Measurements from ENCODE around the gene FBLN2. TPM values are rescaled to one million over a fixed set of nuclear protein-coding genes. Genes with fewer than 3 reads are reported as not detected.

FBLN2 gene
- total and polyA plus RNA-seq, 2 of the 13 experiments (the other 11 are each of a cell fraction or from before 2014, with no cell fraction given) = not detected

- DNase-seq (ENCODE audit: low spot score) (no peak), FAIRE-seq (no peak), ATAC-seq (no peak)
- H3K9me3 ChIP-seq (ENCODE audit: low read length) = no peaks in the 10 kb centered on the region
- H2AFZ ChIP-seq (ENCODE audit: low read length) = no peak overlapping the region
- H3K4me3 ChIP-seq (replicated peaks in 1 of 3; ENCODE audit: insufficient read depth in 1 of 3, low read depth in 2 of 3, low read length in 3 of 3) = no peak overlapping the region
- no peaks in the 10 kb centered on the region for H3K4me1 ChIP-seq (ENCODE audit: insufficient read depth, low read length)
- in situ Hi-C loops (cut with HindIII; ENCODE audit: extremely low pct_ligation_motif_present, low pct_unique_long_range_greater_than_20kb) = no loop called here
- peaks cover 3% of the 10 kb centered on the region; the same call in 1 of the 2 replicates for H4K20me1 ChIP-seq (ENCODE audit: insufficient read depth, low read length)
- TF ChIP-seq ZNF253 (CRISPR knock-in tag; IDR thresholded peaks at IDR 0.05; ENCODE audit: borderline replicate concordance) (no peak), HNRNPH1 (optimal IDR thresholded peaks at IDR 0.05; ENCODE audit: low read depth, low read length) (no peak), SKI (IDR thresholded peaks at IDR 0.05; ENCODE audit: partially characterized antibody) (no peak), RERE (CRISPR knock-in tag; IDR thresholded peaks at IDR 0.05; ENCODE audit: low read depth) (no peak), ZNF414 (CRISPR knock-in tag; IDR thresholded peaks at IDR 0.05) (no peak), E2F2 (CRISPR knock-in tag; IDR thresholded peaks at IDR 0.05; ENCODE audit: borderline replicate concordance) (no peak), MIER3 (CRISPR knock-in tag; IDR thresholded peaks at IDR 0.05; ENCODE audit: borderline replicate concordance) (no peak), NR3C1 (CRISPR knock-in tag; IDR thresholded peaks at IDR 0.05) (no peak), ZSCAN12 (CRISPR knock-in tag; IDR thresholded peaks at IDR 0.05) (no peak)
- H3K9ac ChIP-seq (ENCODE audit: insufficient read depth, low read depth, low read length) = no peak overlapping the region
- intact Hi-C loops (cut with micrococcal nuclease; ENCODE audit: unreplicated experiment) = no loop called here
- POLR2A ChIA-PET = no interaction called here
- BruUV-seq (replicated peaks) = no TSS peak
- peaks cover 15 to 77% of the 10 kb centered on the region in 2 experiments for H3K27me3 ChIP-seq (ENCODE audit: control insufficient read depth in 1 of 2, insufficient read depth in 2 of 2, low read length in 2 of 2)
- CTCF ChIA-PET (ENCODE audit: low intra/inter-chr PET ratio, low total read pairs) = no interaction called here
- H3K36me3 ChIP-seq (replicated peaks in 1 of 2; ENCODE audit: control insufficient read depth in 1 of 2, insufficient read depth in 2 of 2, low read length in 2 of 2) = no peaks in the 10 kb centered on the region
- no peak overlapping the region for H3K4me2 ChIP-seq (ENCODE audit: low read depth, low read length)
- 35% methylated on average over 2 of the region's 9 CpGs for WGBS (ENCODE audit: low lambda C conversion rate)
- no peak overlapping the region for H3K27ac ChIP-seq (ENCODE audit: extremely low read length, insufficient read depth, low read length)
- no peaks in the 10 kb centered on the region for H3K79me2 ChIP-seq (ENCODE audit: insufficient read depth, low read length)
Observed at GRCh38 chr3:13546667-13547171, 2.2 kb upstream of the FBLN2 start.

All from HepG2 (cell line).